HCT116 (cell line): ENCODE data around the gene PGM2.

ENCODE experiments used
- POLR2A ChIP-seq: IDR thresholded peaks from 2 replicates; pipeline ENCODE4 v1.7.0; 2011; ENCODE audit warnings: borderline replicate concordance; ENCODE audit not compliant: insufficient read depth, insufficient read length; ENCODE audit errors: extremely low read depth
- TF ChIP-seq, protein P1 (sequence below), 3 experiments: fragments of 200-600 bp in 1 of 3; sonication (generic) in 1 of 3; IDR thresholded peaks in 2 of 3; conservative IDR thresholded peaks in 1 of 3; 2 replicates each; pipeline ENCODE4 v1.5.1; 2012 to 2017; ENCODE audit warnings: low read depth in 2 of 3, low read length in 2 of 3, antibody characterized with exemption in 1 of 3, borderline replicate concordance in 1 of 3, control low read depth in 1 of 3, mild to moderate bottlenecking in 1 of 3, mixed read lengths in 1 of 3, mixed run types in 1 of 3, moderate library complexity in 1 of 3; ENCODE audit not compliant: insufficient read depth in 1 of 3

DNA sequence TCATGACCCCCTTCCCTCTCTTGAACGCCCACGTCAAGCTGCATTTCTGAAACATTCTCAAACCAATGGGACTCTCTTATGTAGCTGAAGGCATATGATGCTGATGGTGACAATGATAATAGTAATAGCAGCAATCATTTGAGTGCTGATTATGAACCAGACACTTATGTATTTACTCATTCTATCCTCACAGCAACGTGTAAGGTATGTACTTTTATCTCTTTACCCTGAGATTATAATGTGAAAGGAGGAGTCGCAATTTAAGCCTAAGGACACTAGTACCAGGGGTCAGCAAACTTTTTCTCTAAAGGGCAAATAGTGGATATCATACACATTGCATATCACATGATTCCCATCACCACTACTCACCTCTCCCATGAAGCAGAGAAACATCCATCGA, 8.5 kb downstream of the PGM2 start:
- no peak for TF ChIP-seq POLR2A
- TF ChIP-seq, protein P1, sequence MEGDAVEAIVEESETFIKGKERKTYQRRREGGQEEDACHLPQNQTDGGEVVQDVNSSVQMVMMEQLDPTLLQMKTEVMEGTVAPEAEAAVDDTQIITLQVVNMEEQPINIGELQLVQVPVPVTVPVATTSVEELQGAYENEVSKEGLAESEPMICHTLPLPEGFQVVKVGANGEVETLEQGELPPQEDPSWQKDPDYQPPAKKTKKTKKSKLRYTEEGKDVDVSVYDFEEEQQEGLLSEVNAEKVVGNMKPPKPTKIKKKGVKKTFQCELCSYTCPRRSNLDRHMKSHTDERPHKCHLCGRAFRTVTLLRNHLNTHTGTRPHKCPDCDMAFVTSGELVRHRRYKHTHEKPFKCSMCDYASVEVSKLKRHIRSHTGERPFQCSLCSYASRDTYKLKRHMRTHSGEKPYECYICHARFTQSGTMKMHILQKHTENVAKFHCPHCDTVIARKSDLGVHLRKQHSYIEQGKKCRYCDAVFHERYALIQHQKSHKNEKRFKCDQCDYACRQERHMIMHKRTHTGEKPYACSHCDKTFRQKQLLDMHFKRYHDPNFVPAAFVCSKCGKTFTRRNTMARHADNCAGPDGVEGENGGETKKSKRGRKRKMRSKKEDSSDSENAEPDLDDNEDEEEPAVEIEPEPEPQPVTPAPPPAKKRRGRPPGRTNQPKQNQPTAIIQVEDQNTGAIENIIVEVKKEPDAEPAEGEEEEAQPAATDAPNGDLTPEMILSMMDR (IDR thresholded peaks at IDR 0.05 in 2 of 3, conservative IDR thresholded peaks at IDR 0.05 in 1 of 3; ENCODE audit: borderline replicate concordance in 1 of 3, insufficient read depth in 1 of 3, low read depth in 2 of 3, low read length in 2 of 3), result no peak
